ENCODE measurements around the gene PRIMPOL.
A peak's percentile ranks its signal among the peaks of the same experiment; 100 is the strongest.
"Not testable (repeated sequence)": the region's sequence is repeated elsewhere in the genome, so short reads cannot be mapped to it uniquely, and the experiment has no call there.

Gene PRIMPOL

GRCh38 chr4:184649971-184650855 is 675 bp downstream of the PRIMPOL start:
- Histone ChIP-seq H3K36me3 (replicated peaks; ENCODE audit: low read depth, low read length) (no peaks in the 10 kb centered on the region), H2AFZ (ENCODE audit: low read depth, low read length) (no peak overlapping the region), H3K4me1 (ENCODE audit: low read length) (peaks cover 7% of the 10 kb centered on the region; the same call in 1 of the 2 replicates), H3K9ac (ENCODE audit: low read length) (peak overlapping the region; percentile 72), H3K27ac (ENCODE audit: low read length) (peak overlapping the region; percentile 27; the same call in 1 of the 2 replicates), H3K4me3 (ENCODE audit: low read length) (peak overlapping the region; percentile 85), H3K9me3 (ENCODE audit: insufficient read depth, low read length) (no peaks in the 10 kb centered on the region), H3K4me2 (ENCODE audit: low read length) (peak overlapping the region; percentile 74), H4K20me1 (ENCODE audit: insufficient read depth, low read length) (peaks cover 9% of the 10 kb centered on the region; the same call in 1 of the 2 replicates), H3K27me3 (ENCODE audit: low read depth, low read length) (no peaks in the 10 kb centered on the region), H3K79me2 (ENCODE audit: low read length) (peaks cover 37% of the 10 kb centered on the region)
- TF ChIP-seq CTCF (IDR thresholded peaks at IDR 0.05; ENCODE audit: low read depth, low read length) = no peak
- no peak for TF ChIP-seq EZH2phosphoT487 (IDR thresholded peaks at IDR 0.05; ENCODE audit: low read depth)

GRCh38 chr4:184651899-184652298 is 2.4 kb downstream of the PRIMPOL start:
- H3K4me3 ChIP-seq (ENCODE audit: low read length) = no peak overlapping the region
- no peak overlapping the region for H3K4me2 ChIP-seq (ENCODE audit: low read length)
- peaks cover 14% of the 10 kb centered on the region for H3K4me1 ChIP-seq (ENCODE audit: low read length)
- peaks cover 9% of the 10 kb centered on the region; the same call in 1 of the 2 replicates for H4K20me1 ChIP-seq (ENCODE audit: insufficient read depth, low read length)
- no peaks in the 10 kb centered on the region for H3K36me3 ChIP-seq (replicated peaks; ENCODE audit: low read depth, low read length)
- H3K27me3 ChIP-seq (ENCODE audit: low read depth, low read length) = no peaks in the 10 kb centered on the region
- H3K9ac ChIP-seq (ENCODE audit: low read length) = no peak overlapping the region
- H3K9me3 ChIP-seq (ENCODE audit: insufficient read depth, low read length) = no peaks in the 10 kb centered on the region
- peaks cover 22% of the 10 kb centered on the region for H3K79me2 ChIP-seq (ENCODE audit: low read length)
- no peak overlapping the region for H2AFZ ChIP-seq (ENCODE audit: low read depth, low read length)
- H3K27ac ChIP-seq (ENCODE audit: low read length) = no peak overlapping the region
- TF ChIP-seq CTCF (IDR thresholded peaks at IDR 0.05; ENCODE audit: low read depth, low read length) = no peak
- no peak for TF ChIP-seq EZH2phosphoT487 (IDR thresholded peaks at IDR 0.05; ENCODE audit: low read depth)

DNA sequence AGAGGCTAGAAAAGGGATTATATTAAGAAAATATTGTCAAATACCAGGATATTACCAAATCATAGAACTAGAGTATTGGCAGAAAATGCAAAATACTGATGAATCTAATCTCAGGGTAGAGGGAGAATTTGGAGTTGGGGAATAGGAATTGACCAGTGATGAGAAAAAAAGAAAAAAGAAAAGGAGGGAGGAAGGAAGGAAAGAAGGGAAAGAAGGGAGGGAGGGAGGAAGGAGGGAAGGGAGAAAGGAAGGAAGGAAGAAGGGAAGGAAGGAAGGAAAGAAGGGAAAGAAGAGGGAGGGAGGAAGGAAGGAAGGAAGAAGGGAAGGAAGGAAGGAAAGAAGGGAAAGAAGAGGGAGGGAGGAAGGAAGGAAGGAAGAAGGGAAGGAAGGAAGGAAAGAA is 3.1 kb downstream of the PRIMPOL start:
- H3K4me2 ChIP-seq (ENCODE audit: low read length); H3K9me3 ChIP-seq (ENCODE audit: insufficient read depth, low read length); H2AFZ ChIP-seq (ENCODE audit: low read depth, low read length); H3K4me3 ChIP-seq (ENCODE audit: low read length); H3K27ac ChIP-seq (ENCODE audit: low read length); H3K9ac ChIP-seq (ENCODE audit: low read length); H4K20me1 ChIP-seq (ENCODE audit: insufficient read depth, low read length); H3K27me3 ChIP-seq (ENCODE audit: low read depth, low read length); H3K36me3 ChIP-seq (replicated peaks; ENCODE audit: low read depth, low read length): not testable (repeated sequence)
- Histone ChIP-seq H3K79me2 (ENCODE audit: low read length) (peaks cover 15% of the 10 kb centered on the region), H3K4me1 (ENCODE audit: low read length) (peaks cover 15% of the 10 kb centered on the region)

- H3K27ac ChIP-seq (ENCODE audit: low read length) = no peak overlapping the region
- peaks cover 5% of the 10 kb centered on the region for H3K79me2 ChIP-seq (ENCODE audit: low read length)
- peaks cover 13% of the 10 kb centered on the region for H3K4me1 ChIP-seq (ENCODE audit: low read length)
- no peak overlapping the region for H3K9ac ChIP-seq (ENCODE audit: low read length)
- no peaks in the 10 kb centered on the region for H3K36me3 ChIP-seq (replicated peaks; ENCODE audit: low read depth, low read length)
- H2AFZ ChIP-seq (ENCODE audit: low read depth, low read length) = no peak overlapping the region
- no peak overlapping the region for H3K4me3 ChIP-seq (ENCODE audit: low read length)
- H3K4me2 ChIP-seq (ENCODE audit: low read length) = no peak overlapping the region
- H3K9me3 ChIP-seq (ENCODE audit: insufficient read depth, low read length) = no peaks in the 10 kb centered on the region
- TF ChIP-seq EZH2phosphoT487 (IDR thresholded peaks at IDR 0.05; ENCODE audit: low read depth) (no peak), CTCF (IDR thresholded peaks at IDR 0.05; ENCODE audit: low read depth, low read length) (no peak)
- no peaks in the 10 kb centered on the region for H3K27me3 ChIP-seq (ENCODE audit: low read depth, low read length)
- H4K20me1 ChIP-seq (ENCODE audit: insufficient read depth, low read length) = no peaks in the 10 kb centered on the region
These were observed 4.1 kb downstream of the PRIMPOL start for GRCh38 chr4:184653650-184654049.
